ENCODE data around the gene TP53TG3.
"Not testable (repeated sequence)": the region's sequence is repeated elsewhere in the genome, so short reads cannot be mapped to it uniquely, and the experiment has no call there.

Gene TP53TG3

GRCh38 chr16:32676065-32676464 lies at the start of gene TP53TG3:
TSS of gene TP53TG3 (minus strand) at chr16:32676165. CDS start at chr16:32676097, 68 bp downstream.
- FAIRE-seq, result not testable (repeated sequence)

- FAIRE-seq, result not testable (repeated sequence)
Observed at GRCh38 chr16:32650876-32651275, 25.1 kb downstream of the TP53TG3 start.

GRCh38 chr16:32647562-32647961 lies 28.4 kb downstream of the TP53TG3 start:
- FAIRE-seq, result not testable (repeated sequence)

- FAIRE-seq, result not testable (repeated sequence)
Observed at GRCh38 chr16:32646780-32647179, 29.2 kb downstream of the TP53TG3 start.

GRCh38 chr16:32646177-32646576 lies 29.8 kb downstream of the TP53TG3 start:
- not testable (repeated sequence) for FAIRE-seq

GRCh38 chr16:32645278-32645908 lies 30.6 kb downstream of the TP53TG3 start:
- FAIRE-seq, result not testable (repeated sequence)

- FAIRE-seq, result peak; percentile 70
Observed at GRCh38 chr16:32644715-32645114, 31.2 kb downstream of the TP53TG3 start.

GRCh38 chr16:32637614-32638013 lies 38.4 kb downstream of the TP53TG3 start:
- FAIRE-seq, result not testable (repeated sequence)

- FAIRE-seq, result not testable (repeated sequence)
Observed at GRCh38 chr16:32632096-32632495, 43.9 kb downstream of the TP53TG3 start.
